Brain microvascular endothelial cell (primary cell): ENCODE measurements around the gene KLHL22.

Source experiments
- DNase-seq: peaks from one replicate; pipeline ENCODE4 v3.0.0-alpha.2; 2020
- H3K27ac ChIP-seq: fragments of 250-450 bp; sonication (Bioruptor Pico); 2 replicates; pipeline ENCODE4 v1.5.1; 2020; ENCODE audit warnings: mild to moderate bottlenecking, moderate library complexity
- H3K27me3 ChIP-seq: fragments of 250-450 bp; sonication (Bioruptor Pico); replicated peaks from 2 replicates; pipeline ENCODE4 v1.5.1; 2020; ENCODE audit warnings: mild to moderate bottlenecking
- H3K36me3 ChIP-seq: fragments of 250-450 bp; sonication (Bioruptor Pico); replicated peaks from 2 replicates; pipeline ENCODE4 v1.5.1; 2020; ENCODE audit warnings: mild to moderate bottlenecking
- H3K4me3 ChIP-seq: 2 replicates; pipeline ENCODE4 v1.5.1; 2011; ENCODE audit warnings: low read depth, mild to moderate bottlenecking, control low read depth, low read length, moderate library complexity
- CTCF ChIP-seq: IDR thresholded peaks from 2 replicates; pipeline ENCODE4 v1.5.1; 2011; ENCODE audit warnings: low read depth, mild to moderate bottlenecking, moderate library complexity, low read length, control low read depth, inconsistent platforms; ENCODE audit errors: missing control alignments
- in situ Hi-C: cut with HindIII; loops from 2 replicates; pipeline ENCODE4 v1.10.0; 2017; ENCODE audit warnings: low sequenced_read_pairs, low pct_ligation_motif_present

KLHL22 gene

GRCh38 chr22:20405291-20405930 is 90.2 kb downstream of the KLHL22 start:
- in situ Hi-C loops, result no loop called here
- no peak for TF ChIP-seq CTCF

GRCh38 chr22:20404881-20405280 is 90.7 kb downstream of the KLHL22 start:
- TF ChIP-seq CTCF, result no peak
- Histone ChIP-seq H3K4me3 (no peak overlapping the region), H3K27me3 (no peaks in the 10 kb centered on the region), H3K36me3 (peaks cover 24% of the 10 kb centered on the region), H3K27ac (no peak overlapping the region)
- in situ Hi-C loops, result no loop called here
- no peak for DNase-seq

More at GRCh38 chr22:20405291-20405930, 90.2 kb downstream of the KLHL22 start:
- Histone ChIP-seq H3K27ac (no peak overlapping the region), H3K36me3 (peaks cover 24% of the 10 kb centered on the region), H3K27me3 (no peaks in the 10 kb centered on the region), H3K4me3 (no peak overlapping the region)
- DNase-seq, result no peak

GRCh38 chr22:20403779-20404140 is 91.8 kb downstream of the KLHL22 start:
- in situ Hi-C loops, result no loop called here
- H3K27me3 ChIP-seq, result no peaks in the 10 kb centered on the region
- DNase-seq, result no peak
- H3K4me3 ChIP-seq, result no peak overlapping the region
- H3K27ac ChIP-seq, result no peak overlapping the region
- TF ChIP-seq CTCF, result no peak
- H3K36me3 ChIP-seq, result peaks cover 24% of the 10 kb centered on the region

GRCh38 chr22:20402960-20403778 is 92.4 kb downstream of the KLHL22 start:
- in situ Hi-C loops, result no loop called here
- Histone ChIP-seq H3K36me3 (peaks cover 24% of the 10 kb centered on the region), H3K27me3 (no peaks in the 10 kb centered on the region), H3K4me3 (no peak overlapping the region), H3K27ac (no peak overlapping the region)
- no peak for DNase-seq
- TF ChIP-seq CTCF, result no peak

GRCh38 chr22:20401376-20402014 is 94.1 kb downstream of the KLHL22 start:
- no peak for TF ChIP-seq CTCF
- in situ Hi-C loops, result no loop called here
- H3K27ac ChIP-seq, result no peak overlapping the region

More at GRCh38 chr22:20401376-20402014, 94.1 kb downstream of the KLHL22 start:
- H3K27me3 ChIP-seq, result no peaks in the 10 kb centered on the region
- no peak overlapping the region for H3K4me3 ChIP-seq
- no peak for DNase-seq
- H3K36me3 ChIP-seq, result peaks cover 22% of the 10 kb centered on the region
